Loucy (cell line): ENCODE measurements around the gene ADAMTS12.

ENCODE experiments used
- H2AFZ ChIP-seq: fragments of 200-600 bp; sonication (generic); 2 replicates; pipeline ENCODE4 v1.6.0; 2016; ENCODE audit warnings: antibody characterized with exemption, mild to moderate bottlenecking, low read length, moderate library complexity
- H3F3A ChIP-seq: fragments of 200-600 bp; 2 replicates; pipeline ENCODE4 v1.6.0; 2016; ENCODE audit warnings: antibody characterized with exemption, low read depth, mild to moderate bottlenecking
- H3K27me3 ChIP-seq: fragments of 200-600 bp; sonication (generic); 2 replicates; pipeline ENCODE4 v1.6.1; 2014; ENCODE audit warnings: low read length, mild to moderate bottlenecking; ENCODE audit not compliant: insufficient read depth, poor library complexity, severe bottlenecking
- H3K36me3 ChIP-seq: fragments of 200-600 bp; sonication (generic); 2 replicates; pipeline ENCODE4 v1.6.1; 2016; ENCODE audit warnings: low read length; ENCODE audit not compliant: insufficient read depth
- H3K4me1 ChIP-seq: fragments of 200-600 bp; sonication (generic); 2 replicates; pipeline ENCODE4 v1.5.1; 2014; ENCODE audit warnings: low read length, mild to moderate bottlenecking; ENCODE audit not compliant: insufficient read depth, poor library complexity, severe bottlenecking
- H3K4me2 ChIP-seq: fragments of 200-600 bp; sonication (generic); 2 replicates; pipeline ENCODE4 v1.6.0; 2014; ENCODE audit warnings: antibody characterized with exemption, low read length, low read depth, mild to moderate bottlenecking; ENCODE audit not compliant: poor library complexity, severe bottlenecking
- H3K4me3 ChIP-seq: fragments of 200-600 bp; sonication (generic); 2 replicates; pipeline ENCODE4 v1.5.1; 2014; ENCODE audit warnings: low read length, mild to moderate bottlenecking, mixed read lengths; ENCODE audit not compliant: poor library complexity, severe bottlenecking
- H3K79me2 ChIP-seq: fragments of 200-600 bp; sonication (generic); 2 replicates; pipeline ENCODE4 v1.6.1; 2014; ENCODE audit warnings: low read length; ENCODE audit not compliant: insufficient read depth
- H3K9ac ChIP-seq: fragments of 200-600 bp; sonication (generic); 2 replicates; pipeline ENCODE4 v1.6.0; 2014; ENCODE audit warnings: mild to moderate bottlenecking, low read depth, low read length, moderate library complexity; ENCODE audit not compliant: poor library complexity, severe bottlenecking
- H3K9me2 ChIP-seq: fragments of 200-600 bp; sonication (generic); replicated peaks from 2 replicates; pipeline ENCODE4 v1.6.1; 2016; ENCODE audit warnings: low read depth, low read length, mixed read lengths
- H3K9me3 ChIP-seq: fragments of 200-600 bp; sonication (generic); 2 replicates; pipeline ENCODE4 v1.6.1; 2014; ENCODE audit warnings: mild to moderate bottlenecking, antibody characterized with exemption, low read length, low read depth; ENCODE audit not compliant: insufficient read depth
- H4K20me1 ChIP-seq: fragments of 200-600 bp; sonication (generic); 2 replicates; pipeline ENCODE4 v1.6.0; 2014; ENCODE audit warnings: antibody characterized with exemption, low read length, mild to moderate bottlenecking; ENCODE audit not compliant: insufficient read depth, poor library complexity, severe bottlenecking
- EZH2phosphoT487 ChIP-seq: fragments of 200-600 bp; IDR thresholded peaks from 2 replicates; pipeline ENCODE4 v1.6.1; 2018; ENCODE audit warnings: antibody characterized with exemption, mild to moderate bottlenecking, moderate library complexity, borderline replicate concordance
- TF ChIP-seq, protein P1 (sequence below): fragments of 200-600 bp; sonication (generic); conservative IDR thresholded peaks from 2 replicates; pipeline ENCODE4 v1.5.1; 2014; ENCODE audit warnings: mild to moderate bottlenecking, antibody characterized with exemption, low read length

The ADAMTS12 gene

DNA sequence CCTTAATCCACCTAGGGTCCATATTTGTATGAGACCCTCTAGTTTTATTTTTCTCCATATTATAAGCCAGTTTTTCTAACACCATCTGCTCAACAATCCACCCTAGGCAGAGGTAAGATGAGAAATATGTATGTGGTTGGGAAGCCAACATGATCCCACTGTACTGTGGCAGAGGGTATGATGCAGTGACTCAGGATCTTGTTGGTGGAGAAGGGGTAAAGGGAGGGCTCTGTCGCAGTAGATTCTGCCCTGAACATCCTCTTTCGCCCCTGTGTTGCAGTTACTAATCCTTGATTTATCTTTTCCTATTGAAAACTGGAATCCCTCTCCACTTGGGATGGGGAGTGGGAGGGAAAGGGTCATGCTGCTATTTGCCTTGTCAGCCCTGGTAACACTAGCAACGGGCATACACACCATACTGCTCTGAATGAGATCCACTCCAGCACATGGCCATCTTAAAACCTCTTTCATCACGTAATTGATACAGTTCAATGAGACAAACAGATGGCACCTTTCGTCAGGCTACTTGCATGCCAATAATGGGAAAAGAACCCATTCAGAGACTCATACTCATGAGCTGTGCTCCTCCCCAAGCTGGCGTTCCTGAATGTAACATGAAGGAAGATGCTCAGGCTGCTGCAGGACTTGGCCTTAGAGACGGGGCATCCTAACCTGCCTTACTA is 63.0 kb downstream of the ADAMTS12 start:
- TF ChIP-seq, protein P1, sequence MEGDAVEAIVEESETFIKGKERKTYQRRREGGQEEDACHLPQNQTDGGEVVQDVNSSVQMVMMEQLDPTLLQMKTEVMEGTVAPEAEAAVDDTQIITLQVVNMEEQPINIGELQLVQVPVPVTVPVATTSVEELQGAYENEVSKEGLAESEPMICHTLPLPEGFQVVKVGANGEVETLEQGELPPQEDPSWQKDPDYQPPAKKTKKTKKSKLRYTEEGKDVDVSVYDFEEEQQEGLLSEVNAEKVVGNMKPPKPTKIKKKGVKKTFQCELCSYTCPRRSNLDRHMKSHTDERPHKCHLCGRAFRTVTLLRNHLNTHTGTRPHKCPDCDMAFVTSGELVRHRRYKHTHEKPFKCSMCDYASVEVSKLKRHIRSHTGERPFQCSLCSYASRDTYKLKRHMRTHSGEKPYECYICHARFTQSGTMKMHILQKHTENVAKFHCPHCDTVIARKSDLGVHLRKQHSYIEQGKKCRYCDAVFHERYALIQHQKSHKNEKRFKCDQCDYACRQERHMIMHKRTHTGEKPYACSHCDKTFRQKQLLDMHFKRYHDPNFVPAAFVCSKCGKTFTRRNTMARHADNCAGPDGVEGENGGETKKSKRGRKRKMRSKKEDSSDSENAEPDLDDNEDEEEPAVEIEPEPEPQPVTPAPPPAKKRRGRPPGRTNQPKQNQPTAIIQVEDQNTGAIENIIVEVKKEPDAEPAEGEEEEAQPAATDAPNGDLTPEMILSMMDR: no peak
- TF ChIP-seq EZH2phosphoT487: no peak
- no peak overlapping the region for H3K4me2 ChIP-seq
- no peaks in the 10 kb centered on the region for H3K9me2 ChIP-seq
- no peaks in the 10 kb centered on the region for H3K27me3 ChIP-seq
- H3K4me3 ChIP-seq: no peak overlapping the region
- no peaks in the 10 kb centered on the region for H3K36me3 ChIP-seq
- no peaks in the 10 kb centered on the region for H3K79me2 ChIP-seq
- H4K20me1 ChIP-seq: no peaks in the 10 kb centered on the region
- no peak overlapping the region for H3K9ac ChIP-seq
- no peaks in the 10 kb centered on the region for H3K4me1 ChIP-seq
- H3K9me3 ChIP-seq: no peaks in the 10 kb centered on the region
- no peaks in the 10 kb centered on the region for H3F3A ChIP-seq
- H2AFZ ChIP-seq: no peak overlapping the region

DNA sequence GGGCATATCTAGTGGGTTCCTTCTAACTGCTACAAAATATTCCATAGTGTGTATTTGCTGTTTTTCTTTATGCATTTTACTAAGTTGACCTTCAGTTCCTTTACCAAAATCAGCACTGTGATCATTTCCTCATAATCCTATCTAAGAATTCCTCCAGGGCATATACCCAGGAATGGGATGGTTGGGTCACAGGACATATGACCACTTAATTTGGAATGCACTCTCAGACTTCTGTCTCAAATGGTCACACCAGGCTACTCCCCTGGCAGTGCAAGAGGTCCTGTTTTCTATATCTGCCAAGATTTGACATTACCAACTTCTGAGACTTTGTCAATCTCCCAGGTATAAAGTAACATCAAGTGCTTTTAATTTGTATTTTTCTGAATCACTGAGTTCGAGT is 63.9 kb downstream of the ADAMTS12 start:
- Histone ChIP-seq H3K4me1 (no peaks in the 10 kb centered on the region), H3K27me3 (no peaks in the 10 kb centered on the region), H3K9me2 (no peaks in the 10 kb centered on the region), H3K4me3 (no peak overlapping the region), H2AFZ (no peak overlapping the region), H3K4me2 (no peak overlapping the region), H3K9me3 (no peaks in the 10 kb centered on the region), H3K36me3 (no peaks in the 10 kb centered on the region), H3K79me2 (no peaks in the 10 kb centered on the region), H4K20me1 (no peaks in the 10 kb centered on the region), H3K9ac (no peak overlapping the region), H3F3A (no peaks in the 10 kb centered on the region)
- TF ChIP-seq EZH2phosphoT487: no peak
- TF ChIP-seq, protein P1: no peak

DNA sequence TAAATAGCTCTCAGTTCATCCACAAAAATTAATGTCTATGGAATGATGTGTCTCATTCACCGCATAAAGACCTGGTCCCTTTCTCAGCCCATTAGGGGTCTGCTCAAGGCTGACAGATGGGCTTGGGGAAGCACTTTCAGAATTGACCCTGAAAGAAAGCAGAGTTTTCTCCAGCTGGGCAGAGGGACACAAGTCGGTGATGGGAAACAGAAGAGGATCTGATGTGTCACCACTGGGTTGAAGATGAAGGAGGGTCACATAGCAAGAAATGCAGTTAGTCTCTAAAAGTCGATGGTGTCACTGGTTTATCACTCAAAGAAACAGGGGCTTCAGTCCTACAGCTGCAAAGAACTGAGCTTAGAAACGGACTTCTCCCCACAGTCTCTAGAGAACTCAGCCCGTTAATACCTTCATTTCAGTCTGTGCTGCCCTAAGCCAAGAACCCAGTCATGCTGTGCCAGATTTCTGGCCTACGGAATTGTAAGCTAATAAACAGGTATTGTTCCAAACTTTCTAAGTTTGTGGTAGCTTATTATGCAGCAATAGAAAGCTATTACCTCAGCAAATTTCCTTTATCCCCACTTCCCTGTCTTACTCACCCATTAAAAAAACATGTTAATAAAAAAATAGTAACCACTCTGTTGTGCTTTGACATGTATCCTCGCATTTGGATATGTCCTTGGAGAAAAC is 64.6 kb downstream of the ADAMTS12 start:
- no peaks in the 10 kb centered on the region for H3F3A ChIP-seq
- H4K20me1 ChIP-seq: no peaks in the 10 kb centered on the region
- no peak overlapping the region for H3K4me3 ChIP-seq
- H3K4me2 ChIP-seq: no peak overlapping the region
- H3K36me3 ChIP-seq: no peaks in the 10 kb centered on the region
- H3K9me3 ChIP-seq: no peaks in the 10 kb centered on the region
- H3K27me3 ChIP-seq: no peaks in the 10 kb centered on the region
- no peaks in the 10 kb centered on the region for H3K9me2 ChIP-seq
- TF ChIP-seq EZH2phosphoT487: no peak
- TF ChIP-seq, protein P1: no peak
- H2AFZ ChIP-seq: no peak overlapping the region
- no peaks in the 10 kb centered on the region for H3K79me2 ChIP-seq
- H3K9ac ChIP-seq: no peak overlapping the region
- H3K4me1 ChIP-seq: no peaks in the 10 kb centered on the region
